Astrocyte (in vitro differentiated cells and primary cell): ENCODE measurements around the gene DIRAS3. TPM values are rescaled to one million over a fixed set of nuclear protein-coding genes. Genes with fewer than 3 reads are reported as not detected.

Experiments used
- DNase-seq: peaks from one replicate; pipeline ENCODE4 v3.0.0-alpha.2; 2010; ENCODE audit warnings: low read depth
- FAIRE-seq: peaks from 2 replicates; lab custom pipeline; 2011; peaks lifted over from hg19 to GRCh38; lab: Jason Lieb, UNC
- H2AFZ ChIP-seq: 2 replicates; pipeline ENCODE4 v1.6.0; 2012; ENCODE audit warnings: low read depth, low read length, inconsistent platforms
- H3K27ac ChIP-seq: 2 replicates; pipeline ENCODE4 v1.5.1; 2011; ENCODE audit warnings: low read depth, low read length, inconsistent platforms
- H3K27me3 ChIP-seq: 2 replicates; pipeline ENCODE4 v1.6.0; 2011; ENCODE audit warnings: low read length, inconsistent platforms; ENCODE audit not compliant: insufficient read depth
- H3K36me3 ChIP-seq: 2 replicates; pipeline ENCODE4 v1.5.1; 2011; ENCODE audit warnings: low read length, inconsistent platforms; ENCODE audit not compliant: insufficient read depth
- H3K4me1 ChIP-seq: 2 replicates; pipeline ENCODE4 v1.5.1; 2011; ENCODE audit warnings: low read length, inconsistent platforms; ENCODE audit not compliant: insufficient read depth
- H3K4me2 ChIP-seq: 2 replicates; pipeline ENCODE4 v1.6.0; 2012; ENCODE audit warnings: low read length, inconsistent platforms
- H3K4me3 ChIP-seq: 2 replicates; pipeline ENCODE4 v1.5.1; 2011; ENCODE audit warnings: low read depth, mild to moderate bottlenecking, low read length, inconsistent platforms; ENCODE audit not compliant: insufficient read depth
- H3K79me2 ChIP-seq: 2 replicates; pipeline ENCODE4 v1.6.0; 2012; ENCODE audit warnings: mild to moderate bottlenecking, low read length, inconsistent platforms; ENCODE audit not compliant: insufficient read depth
- H3K9ac ChIP-seq: 2 replicates; pipeline ENCODE4 v1.6.0; 2012; ENCODE audit warnings: mild to moderate bottlenecking, low read length, inconsistent platforms
- H3K9me3 ChIP-seq: 2 replicates; pipeline ENCODE4 v1.5.1; 2012; ENCODE audit warnings: low read depth, mild to moderate bottlenecking, low read length, inconsistent platforms; ENCODE audit not compliant: insufficient read depth
- H4K20me1 ChIP-seq: 2 replicates; pipeline ENCODE4 v1.6.0; 2012; ENCODE audit warnings: low read length, inconsistent platforms; ENCODE audit not compliant: insufficient read depth
- H3K27ac Mint-ChIP-seq: one replicate; pipeline ENCODE4 v1.8.0; 2021; ENCODE audit warnings: mild to moderate bottlenecking, mixed read lengths; ENCODE audit not compliant: unreplicated experiment
- H3K27me3 Mint-ChIP-seq: one replicate; pipeline ENCODE4 v1.8.0; 2021; ENCODE audit warnings: low read depth, mixed read lengths; ENCODE audit not compliant: unreplicated experiment
- H3K36me3 Mint-ChIP-seq: one replicate; pipeline ENCODE4 v1.8.0; 2021; ENCODE audit warnings: low read depth, mixed read lengths; ENCODE audit not compliant: unreplicated experiment
- H3K4me1 Mint-ChIP-seq: one replicate; pipeline ENCODE4 v1.8.0; 2021; ENCODE audit warnings: low read depth, mixed read lengths; ENCODE audit not compliant: unreplicated experiment
- H3K4me3 Mint-ChIP-seq: one replicate; pipeline ENCODE4 v1.8.0; 2021; ENCODE audit warnings: mild to moderate bottlenecking, moderate library complexity, mixed read lengths; ENCODE audit not compliant: unreplicated experiment
- H3K9me3 Mint-ChIP-seq: one replicate; pipeline ENCODE4 v1.8.0; 2021; ENCODE audit warnings: mild to moderate bottlenecking, mixed read lengths; ENCODE audit not compliant: unreplicated experiment
- CTCF ChIP-seq: IDR thresholded peaks from 2 replicates; pipeline ENCODE4 v1.5.1; 2011; ENCODE audit warnings: low read depth, mild to moderate bottlenecking, inconsistent platforms, low read length, moderate library complexity; ENCODE audit not compliant: insufficient read depth
- EZH2 ChIP-seq: IDR thresholded peaks from 2 replicates; pipeline ENCODE4 v1.6.1; 2012; ENCODE audit warnings: mild to moderate bottlenecking, low read length, inconsistent platforms; ENCODE audit not compliant: insufficient read depth
- total RNA-seq: library from RNA; stranded (reverse); gene quantifications from 2 replicates; pipeline ENCODE4 v1.2.1, GENCODE V29; 2021

The DIRAS3 gene
- total RNA-seq, 1 donor from 2014 or later = 0.52 TPM

- Histone ChIP-seq H3K4me3 (no peak overlapping the region), H3K79me2 (no peaks in the 10 kb centered on the region), H2AFZ (no peak overlapping the region), H3K27ac (no peak overlapping the region), H3K9me3 (no peaks in the 10 kb centered on the region), H3K4me1 (no peaks in the 10 kb centered on the region), H3K36me3 (no peaks in the 10 kb centered on the region), H3K9ac (no peak overlapping the region), H3K27me3 (no peaks in the 10 kb centered on the region), H3K4me2 (no peak overlapping the region), H4K20me1 (no peaks in the 10 kb centered on the region)
- Mint-ChIP-seq H3K9me3 (peaks cover 20% of the 10 kb centered on the region), H3K4me3 (no peak overlapping the region), H3K4me1 (no peaks in the 10 kb centered on the region), H3K27ac (no peak overlapping the region), H3K36me3 (no peaks in the 10 kb centered on the region), H3K27me3 (no peaks in the 10 kb centered on the region)
- DNase-seq = no peak
- FAIRE-seq = no peak
- TF ChIP-seq EZH2 (no peak), CTCF (no peak)
These were observed 52.7 kb downstream of the DIRAS3 start for GRCh38 chr1:67997746-67998145.

Other genes starting within 250 kb of the DIRAS3 start
- gene GNG12, start 217.2 kb downstream of the DIRAS3 start, total RNA-seq = 96.8 and 101 TPM in 2 replicates
- 171 and 187 TPM in 2 replicates for gene WLS, start 181.9 kb upstream of the DIRAS3 start, total RNA-seq